GM20000 (cell line): ENCODE results near the gene HAAO.
A peak's percentile ranks its signal among the peaks of the same experiment; 100 is the strongest.

Source experiments
- DNase-seq: peaks from one replicate; pipeline ENCODE4 v3.0.0; 2012; ENCODE audit warnings: low spot score
- CTCF ChIP-seq: IDR thresholded peaks from 2 replicates; pipeline ENCODE4 v1.5.1; 2012; ENCODE audit warnings: mild to moderate bottlenecking, control low read depth; ENCODE audit errors: extremely low read depth, missing control alignments

The HAAO gene

GRCh38 chr2:42756966-42757513, 35.3 kb downstream of the HAAO start:
- TF ChIP-seq CTCF = no peak
- peak; percentile 16 for DNase-seq

GRCh38 chr2:42756150-42756775, 36.1 kb downstream of the HAAO start:
- no peak for DNase-seq
- TF ChIP-seq CTCF = no peak

GRCh38 chr2:42755191-42755880, 37.0 kb downstream of the HAAO start:
- peak; percentile 10 for DNase-seq
- TF ChIP-seq CTCF = no peak

- DNase-seq = no peak
- no peak for TF ChIP-seq CTCF
Measured at GRCh38 chr2:42754776-42755140, 37.6 kb downstream of the HAAO start.

- TF ChIP-seq CTCF = no peak
- DNase-seq = peak; percentile 48
Measured at GRCh38 chr2:42754021-42754775, 38.2 kb downstream of the HAAO start.

- peak; percentile 14 for DNase-seq
- no peak for TF ChIP-seq CTCF
Measured at GRCh38 chr2:42752816-42753813, 39.3 kb downstream of the HAAO start.
